Fibroblast of lung (primary cell): ENCODE results near the gene MAMLD1. TPM values are rescaled to one million over a fixed set of nuclear protein-coding genes. Genes with fewer than 3 reads are reported as not detected.

Experiments used
- DNase-seq, 2 donors: peaks; one replicate each; pipeline versions ENCODE4 v3.0.0 to v3.0.0-alpha.2; 2010; ENCODE audit warnings: low read depth in 2 of 2
- H2AFZ ChIP-seq: 2 replicates; pipeline ENCODE4 v1.5.1; 2012; ENCODE audit warnings: low read length, control low read depth, inconsistent platforms
- H3K27ac ChIP-seq: 2 replicates; pipeline ENCODE4 v1.5.1; 2011; ENCODE audit warnings: low read length, control low read depth; ENCODE audit not compliant: insufficient read depth
- H3K27me3 ChIP-seq: 2 replicates; pipeline ENCODE4 v1.5.1; 2011; ENCODE audit warnings: mild to moderate bottlenecking, low read length; ENCODE audit not compliant: control insufficient read depth, insufficient read depth
- H3K36me3 ChIP-seq: 2 replicates; pipeline ENCODE4 v1.5.1; 2011; ENCODE audit warnings: low read length; ENCODE audit not compliant: control insufficient read depth, insufficient read depth
- H3K4me1 ChIP-seq: 2 replicates; pipeline ENCODE4 v1.5.1; 2011; ENCODE audit warnings: low read length; ENCODE audit not compliant: control insufficient read depth, insufficient read depth; ENCODE audit errors: extremely low read depth
- H3K4me2 ChIP-seq: 2 replicates; pipeline ENCODE4 v1.5.1; 2011; ENCODE audit warnings: low read length, control low read depth; ENCODE audit not compliant: insufficient read depth; ENCODE audit errors: extremely low read depth
- H3K4me3 ChIP-seq, 4 experiments: fragments of 200-600 bp in 1 of 4; sonication (generic) in 1 of 4; replicated peaks in 1 of 4; 2 replicates each; pipeline ENCODE4 v1.5.1; 2011 to 2016; ENCODE audit warnings: low read length in 4 of 4, low read depth in 3 of 4, mild to moderate bottlenecking in 3 of 4, control low read depth in 2 of 4, inconsistent platforms in 1 of 4, mixed read lengths in 1 of 4; ENCODE audit not compliant: insufficient read depth in 1 of 4; ENCODE audit errors: control extremely low read depth in 1 of 4
- H3K79me2 ChIP-seq: 2 replicates; pipeline ENCODE4 v1.5.1; 2012; ENCODE audit warnings: mild to moderate bottlenecking, low read length, inconsistent platforms; ENCODE audit not compliant: control insufficient read depth, insufficient read depth
- H3K9ac ChIP-seq: 2 replicates; pipeline ENCODE4 v1.5.1; 2011; ENCODE audit warnings: mild to moderate bottlenecking, low read length, control low read depth; ENCODE audit not compliant: insufficient read depth
- H3K9me3 ChIP-seq: 2 replicates; pipeline ENCODE4 v1.5.1; 2012; ENCODE audit warnings: low read depth, low read length; ENCODE audit not compliant: control insufficient read depth, insufficient read depth
- H4K20me1 ChIP-seq: 2 replicates; pipeline ENCODE4 v1.5.1; 2011; ENCODE audit warnings: low read length; ENCODE audit not compliant: control insufficient read depth, insufficient read depth; ENCODE audit errors: extremely low read depth
- EZH2 ChIP-seq: IDR thresholded peaks from 2 replicates; pipeline ENCODE4 v1.5.1; 2012; ENCODE audit warnings: low read length, control low read depth, mild to moderate bottlenecking; ENCODE audit errors: missing control alignments
- polyA plus RNA-seq, 2 donors: library from polyadenylated mRNA; depleted of rRNA in 1 of 2; stranded (reverse) in 1 of 2; unstranded in 1 of 2; fragments of >200 nt; gene quantifications; 2 replicates each; pipeline ENCODE4 v1.2.1, GENCODE V29; 2011 to 2012; ENCODE audit warnings: missing spikeins in 1 of 2
- total RNA-seq: library from RNA; depleted of rRNA; stranded (reverse); fragments of >200 nt; gene quantifications from 2 replicates; pipeline ENCODE4 v1.2.1, GENCODE V29; 2014
- TF ChIP-seq, protein P1 (sequence below), 2 donors: IDR thresholded peaks in 1 of 2; conservative IDR thresholded peaks in 1 of 2; 1 replicate in 1 of 2; 2 replicates in 1 of 2; pipeline ENCODE4 v1.5.1; 2011 to 2012; ENCODE audit warnings: low read length in 2 of 2, control low read depth in 1 of 2, inconsistent platforms in 1 of 2, low read depth in 1 of 2, mild to moderate bottlenecking in 1 of 2

Gene MAMLD1
- total and polyA plus RNA-seq, 2 donors (not counting 1 experiment from before 2014, with no cell fraction given), result 3.6 to 15.5 TPM

DNA sequence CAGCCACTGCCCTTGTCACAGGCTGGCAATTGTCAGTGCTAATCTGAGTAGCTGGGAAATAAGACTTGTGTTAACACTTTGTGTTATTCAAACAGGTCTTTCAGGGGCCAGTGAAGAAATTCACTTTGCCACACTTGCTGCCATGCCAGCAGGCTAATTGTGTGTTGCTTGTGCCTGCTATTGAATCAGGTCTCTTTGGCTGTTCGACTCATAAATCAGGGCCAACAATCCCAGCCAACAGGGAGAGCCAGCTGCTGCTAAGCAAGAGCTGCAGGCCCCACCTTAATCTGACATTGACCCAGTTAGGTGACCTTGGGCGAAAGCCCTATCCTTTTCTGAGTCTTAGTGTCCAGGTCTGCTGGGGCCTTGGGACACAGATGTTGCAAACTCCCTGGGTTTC is 28.1 kb upstream of the MAMLD1 start:
- Histone ChIP-seq H2AFZ (no peak overlapping the region), H3K27ac (no peak overlapping the region), H4K20me1 (no peaks in the 10 kb centered on the region), H3K36me3 (no peaks in the 10 kb centered on the region), H3K79me2 (no peaks in the 10 kb centered on the region), H3K27me3 (no peaks in the 10 kb centered on the region), H3K4me3 (no peak overlapping the region), H3K9ac (no peak overlapping the region), H3K9me3 (no peaks in the 10 kb centered on the region), H3K4me2 (no peak overlapping the region), H3K4me1 (no peaks in the 10 kb centered on the region)
- TF ChIP-seq, protein P1, sequence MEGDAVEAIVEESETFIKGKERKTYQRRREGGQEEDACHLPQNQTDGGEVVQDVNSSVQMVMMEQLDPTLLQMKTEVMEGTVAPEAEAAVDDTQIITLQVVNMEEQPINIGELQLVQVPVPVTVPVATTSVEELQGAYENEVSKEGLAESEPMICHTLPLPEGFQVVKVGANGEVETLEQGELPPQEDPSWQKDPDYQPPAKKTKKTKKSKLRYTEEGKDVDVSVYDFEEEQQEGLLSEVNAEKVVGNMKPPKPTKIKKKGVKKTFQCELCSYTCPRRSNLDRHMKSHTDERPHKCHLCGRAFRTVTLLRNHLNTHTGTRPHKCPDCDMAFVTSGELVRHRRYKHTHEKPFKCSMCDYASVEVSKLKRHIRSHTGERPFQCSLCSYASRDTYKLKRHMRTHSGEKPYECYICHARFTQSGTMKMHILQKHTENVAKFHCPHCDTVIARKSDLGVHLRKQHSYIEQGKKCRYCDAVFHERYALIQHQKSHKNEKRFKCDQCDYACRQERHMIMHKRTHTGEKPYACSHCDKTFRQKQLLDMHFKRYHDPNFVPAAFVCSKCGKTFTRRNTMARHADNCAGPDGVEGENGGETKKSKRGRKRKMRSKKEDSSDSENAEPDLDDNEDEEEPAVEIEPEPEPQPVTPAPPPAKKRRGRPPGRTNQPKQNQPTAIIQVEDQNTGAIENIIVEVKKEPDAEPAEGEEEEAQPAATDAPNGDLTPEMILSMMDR (conservative IDR thresholded peaks at IDR 0.05 in 1 of 2, IDR thresholded peaks at IDR 0.05 in 1 of 2; ENCODE audit: low read depth in 1 of 2, low read length in 2 of 2), result no peak
- TF ChIP-seq EZH2, result no peak
- DNase-seq, result no peak

GRCh38 chrX:150337026-150337425 is 26.1 kb upstream of the MAMLD1 start:
- no peaks in the 10 kb centered on the region for H4K20me1 ChIP-seq
- H3K4me2 ChIP-seq, result peak overlapping the region; percentile 15
- no peak overlapping the region for H3K9ac ChIP-seq
- H3K27me3 ChIP-seq, result no peaks in the 10 kb centered on the region
- no peaks in the 10 kb centered on the region for H3K9me3 ChIP-seq
- no peak for DNase-seq
- no peaks in the 10 kb centered on the region for H3K36me3 ChIP-seq
- H3K4me1 ChIP-seq, result no peaks in the 10 kb centered on the region
- no peaks in the 10 kb centered on the region for H3K79me2 ChIP-seq
- H3K27ac ChIP-seq, result no peak overlapping the region
- TF ChIP-seq, protein P1 (conservative IDR thresholded peaks at IDR 0.05 in 1 of 2, IDR thresholded peaks at IDR 0.05 in 1 of 2; ENCODE audit: low read depth in 1 of 2, low read length in 2 of 2), result no peak
- TF ChIP-seq EZH2, result no peak
- no peak overlapping the region for H3K4me3 ChIP-seq
- H2AFZ ChIP-seq, result no peak overlapping the region

DNA sequence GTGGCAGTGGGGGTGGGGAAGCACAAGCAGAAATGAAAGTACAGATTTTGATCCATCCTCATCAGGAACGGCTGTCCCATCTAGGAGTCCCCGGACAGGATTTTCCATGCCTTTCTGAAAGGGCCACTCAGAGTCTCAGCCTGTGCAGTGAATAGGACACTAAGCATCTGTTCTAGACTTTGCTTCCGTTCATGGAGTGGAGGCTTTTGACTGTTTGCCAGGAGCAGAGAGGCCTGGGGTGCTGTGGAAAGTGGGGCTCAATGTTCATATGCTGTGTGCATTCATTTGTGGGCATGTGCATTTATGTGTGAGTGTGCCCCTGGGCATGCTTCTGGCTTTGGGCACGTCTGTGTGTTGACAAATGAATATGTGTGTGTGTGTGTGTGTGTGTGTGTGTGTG is 25.6 kb upstream of the MAMLD1 start:
- Histone ChIP-seq H2AFZ (no peak overlapping the region), H3K4me3 (no peak overlapping the region), H3K27me3 (no peaks in the 10 kb centered on the region), H3K27ac (no peak overlapping the region), H3K79me2 (no peaks in the 10 kb centered on the region), H4K20me1 (no peaks in the 10 kb centered on the region), H3K9ac (no peak overlapping the region), H3K4me2 (peak overlapping the region; percentile 15), H3K4me1 (no peaks in the 10 kb centered on the region), H3K36me3 (no peaks in the 10 kb centered on the region), H3K9me3 (no peaks in the 10 kb centered on the region)
- TF ChIP-seq, protein P1 (conservative IDR thresholded peaks at IDR 0.05 in 1 of 2, IDR thresholded peaks at IDR 0.05 in 1 of 2; ENCODE audit: low read depth in 1 of 2, low read length in 2 of 2), result no peak
- TF ChIP-seq EZH2, result no peak
- no peak for DNase-seq
